GM13977 (cell line): ENCODE measurements around the gene C10orf105.

Experiments
- DNase-seq: peaks from one replicate; pipeline ENCODE4 v3.0.0; 2012; ENCODE audit warnings: low spot score
- in situ Hi-C: fragments of 300-500 bp; cut with MboI; formaldehyde crosslinking; loops from one replicate; pipeline ENCODE4 v1.12.0; 2022; ENCODE audit warnings: low sequenced_read_pairs, low pct_unique_long_range_greater_than_20kb, mixed read lengths, inconsistent platforms; ENCODE audit not compliant: unreplicated experiment
- TF ChIP-seq, protein P1 (sequence below): IDR thresholded peaks from 2 replicates; pipeline ENCODE4 v1.5.1; 2012; ENCODE audit warnings: mild to moderate bottlenecking, control low read depth; ENCODE audit not compliant: insufficient read depth; ENCODE audit errors: extremely low read depth, missing control alignments

The C10orf105 gene

DNA sequence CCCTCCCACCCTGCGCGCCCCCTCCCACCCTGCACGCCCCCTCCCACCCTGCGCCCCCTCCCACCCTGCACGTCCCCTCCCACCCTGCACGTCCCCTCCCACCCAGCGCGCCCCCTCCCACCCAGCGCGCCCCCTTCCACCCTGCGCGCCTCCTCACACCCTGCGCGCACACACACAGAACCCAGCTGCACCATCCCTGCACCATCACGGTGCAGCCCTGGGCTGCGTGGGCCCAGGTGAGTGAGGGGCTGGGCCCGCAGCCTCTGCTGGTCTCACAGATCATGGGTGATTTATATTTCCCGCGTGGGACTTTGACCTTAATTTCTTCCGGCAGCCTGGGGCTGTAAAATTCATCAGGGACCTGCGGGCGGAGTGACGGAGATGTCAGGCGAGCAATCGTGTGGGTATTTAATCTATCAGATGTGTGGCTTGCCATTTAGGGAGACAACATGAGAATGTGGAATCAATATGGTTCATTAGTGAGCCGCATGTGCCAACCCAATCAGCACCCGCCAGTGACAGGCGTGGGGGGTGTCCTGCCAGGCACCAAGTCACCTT lies 57.7 kb downstream of the C10orf105 start:
- TF ChIP-seq, protein P1, sequence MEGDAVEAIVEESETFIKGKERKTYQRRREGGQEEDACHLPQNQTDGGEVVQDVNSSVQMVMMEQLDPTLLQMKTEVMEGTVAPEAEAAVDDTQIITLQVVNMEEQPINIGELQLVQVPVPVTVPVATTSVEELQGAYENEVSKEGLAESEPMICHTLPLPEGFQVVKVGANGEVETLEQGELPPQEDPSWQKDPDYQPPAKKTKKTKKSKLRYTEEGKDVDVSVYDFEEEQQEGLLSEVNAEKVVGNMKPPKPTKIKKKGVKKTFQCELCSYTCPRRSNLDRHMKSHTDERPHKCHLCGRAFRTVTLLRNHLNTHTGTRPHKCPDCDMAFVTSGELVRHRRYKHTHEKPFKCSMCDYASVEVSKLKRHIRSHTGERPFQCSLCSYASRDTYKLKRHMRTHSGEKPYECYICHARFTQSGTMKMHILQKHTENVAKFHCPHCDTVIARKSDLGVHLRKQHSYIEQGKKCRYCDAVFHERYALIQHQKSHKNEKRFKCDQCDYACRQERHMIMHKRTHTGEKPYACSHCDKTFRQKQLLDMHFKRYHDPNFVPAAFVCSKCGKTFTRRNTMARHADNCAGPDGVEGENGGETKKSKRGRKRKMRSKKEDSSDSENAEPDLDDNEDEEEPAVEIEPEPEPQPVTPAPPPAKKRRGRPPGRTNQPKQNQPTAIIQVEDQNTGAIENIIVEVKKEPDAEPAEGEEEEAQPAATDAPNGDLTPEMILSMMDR, result no peak
- no peak for DNase-seq
- in situ Hi-C loops, result no loop called here
